Prostate gland (tissue), 2 donors: ENCODE measurements around the gene PDP2.

Experiments
- CTCF ChIP-seq, 4 experiments: fragments of 200-600 bp in 2 of 4; fragments of 450-650 bp in 2 of 4; sonication (generic) in 2 of 4; IDR thresholded peaks; 1 replicate in 3 of 4; 2 replicates in 1 of 4; pipeline ENCODE4 v1.5.1; 2016 to 2019; ENCODE audit warnings: antibody characterized with exemption in 4 of 4, mild to moderate bottlenecking in 2 of 4, moderate library complexity in 2 of 4
- POLR2A ChIP-seq: fragments of 450-650 bp; IDR thresholded peaks from one replicate; pipeline ENCODE4 v1.6.1; 2016; ENCODE audit warnings: antibody characterized with exemption, mild to moderate bottlenecking

GRCh38 chr16:66832190-66832589, 48.1 kb upstream of the PDP2 start:
- no peak for TF ChIP-seq CTCF (IDR thresholded peaks at IDR 0.05)
- TF ChIP-seq POLR2A: no peak
